ENCODE measurements around the gene KIRREL1.

The KIRREL1 gene

GRCh38 chr1:158140764-158141192 is 147.3 kb downstream of the KIRREL1 start:
- H3K23ac ChIP-seq (ENCODE audit: low read length in 2 of 2), result no peak overlapping the region
- no peaks in the 10 kb centered on the region for H3K4me1 ChIP-seq (ENCODE audit: control insufficient read depth, insufficient read depth, low read depth, low read length)
- no peak overlapping the region for H2BK5ac ChIP-seq (ENCODE audit: low read depth, low read length, poor library complexity, severe bottlenecking)
- no peak overlapping the region for H2AK5ac ChIP-seq (ENCODE audit: low read length, severe bottlenecking)
- H3K27me3 ChIP-seq (ENCODE audit: control insufficient read depth in 1 of 2, insufficient read depth in 1 of 2, low read length in 2 of 2), result peaks cover 0 to 8% of the 10 kb centered on the region in 2 experiments
- H3K4ac ChIP-seq (ENCODE audit: low read depth in 1 of 2, low read length in 2 of 2), result no peak overlapping the region
- no peak overlapping the region for H3K14ac ChIP-seq (ENCODE audit: low read length in 2 of 2)
- no peaks in the 10 kb centered on the region for H3K36me3 ChIP-seq (ENCODE audit: control insufficient read depth in 1 of 2, insufficient read depth in 2 of 2, low read depth in 1 of 2, low read length in 2 of 2)
- no peaks in the 10 kb centered on the region for H3K79me1 ChIP-seq (replicated peaks; ENCODE audit: low read length, poor library complexity, severe bottlenecking)
- no peak overlapping the region for H3K4me2 ChIP-seq (ENCODE audit: low read length, poor library complexity, severe bottlenecking)
- H3K18ac ChIP-seq (ENCODE audit: low read depth in 1 of 2, low read length in 2 of 2), result no peak overlapping the region
- H2AFZ ChIP-seq (ENCODE audit: low read depth, low read length), result no peak overlapping the region
- WGBS, result 78% methylated on average over 3 of the region's 3 CpGs
- no peak overlapping the region for H4K91ac ChIP-seq (ENCODE audit: low read length)
- H3K9ac ChIP-seq (ENCODE audit: low read length), result no peak overlapping the region
- no peak overlapping the region for H2BK15ac ChIP-seq (ENCODE audit: low read depth, poor library complexity, severe bottlenecking)
- H3K4me3 ChIP-seq (ENCODE audit: insufficient read depth in 1 of 2, low read depth in 1 of 2, low read length in 2 of 2), result no peak overlapping the region
- DNase-seq, result no peak
- H2BK12ac ChIP-seq (ENCODE audit: low read length in 2 of 2), result no peak overlapping the region
- H3K27ac ChIP-seq (ENCODE audit: low read length, poor library complexity, severe bottlenecking), result no peak overlapping the region
- H4K8ac ChIP-seq (ENCODE audit: low read length), result no peak overlapping the region
- no peaks in the 10 kb centered on the region for H3K9me3 ChIP-seq (ENCODE audit: control insufficient read depth, low read length)
- no peak overlapping the region for H2BK120ac ChIP-seq (ENCODE audit: low read depth, low read length)

- Histone ChIP-seq H3K18ac (ENCODE audit: low read depth in 1 of 2, low read length in 2 of 2) (no peak overlapping the region), H2BK120ac (ENCODE audit: low read depth, low read length) (no peak overlapping the region), H3K27ac (ENCODE audit: low read length, poor library complexity, severe bottlenecking) (no peak overlapping the region), H3K9ac (ENCODE audit: low read length) (no peak overlapping the region), H2AK5ac (ENCODE audit: low read length, severe bottlenecking) (no peak overlapping the region), H3K4ac (ENCODE audit: low read depth in 1 of 2, low read length in 2 of 2) (no peak overlapping the region), H4K8ac (ENCODE audit: low read length) (no peak overlapping the region), H4K91ac (ENCODE audit: low read length) (no peak overlapping the region), H2BK12ac (ENCODE audit: low read length in 2 of 2) (no peak overlapping the region), H3K23ac (ENCODE audit: low read length in 2 of 2) (no peak overlapping the region), H3K4me1 (ENCODE audit: control insufficient read depth, insufficient read depth, low read depth, low read length) (peaks cover 8% of the 10 kb centered on the region), H3K14ac (ENCODE audit: low read length in 2 of 2) (no peak overlapping the region), H3K36me3 (ENCODE audit: control insufficient read depth in 1 of 2, insufficient read depth in 2 of 2, low read depth in 1 of 2, low read length in 2 of 2) (no peaks in the 10 kb centered on the region), H3K4me2 (ENCODE audit: low read length, poor library complexity, severe bottlenecking) (no peak overlapping the region), H3K27me3 (ENCODE audit: control insufficient read depth in 1 of 2, insufficient read depth in 1 of 2, low read length in 2 of 2) (no peaks in the 10 kb centered on the region), H3K9me3 (ENCODE audit: control insufficient read depth, low read length) (no peaks in the 10 kb centered on the region), H2BK15ac (ENCODE audit: low read depth, poor library complexity, severe bottlenecking) (no peak overlapping the region), H3K79me1 (replicated peaks; ENCODE audit: low read length, poor library complexity, severe bottlenecking) (no peaks in the 10 kb centered on the region), H2AFZ (ENCODE audit: low read depth, low read length) (no peak overlapping the region), H3K4me3 (ENCODE audit: insufficient read depth in 1 of 2, low read depth in 1 of 2, low read length in 2 of 2) (no peak overlapping the region), H2BK5ac (ENCODE audit: low read depth, low read length, poor library complexity, severe bottlenecking) (no peak overlapping the region)
- DNase-seq, result peak; percentile 7
Observed at GRCh38 chr1:158145173-158145719, 151.8 kb downstream of the KIRREL1 start.

- Histone ChIP-seq H3K9ac (ENCODE audit: low read length) (no peak overlapping the region), H2BK12ac (ENCODE audit: low read length in 2 of 2) (no peak overlapping the region), H2AFZ (ENCODE audit: low read depth, low read length) (no peak overlapping the region), H3K4me2 (ENCODE audit: low read length, poor library complexity, severe bottlenecking) (no peak overlapping the region), H3K36me3 (ENCODE audit: control insufficient read depth in 1 of 2, insufficient read depth in 2 of 2, low read depth in 1 of 2, low read length in 2 of 2) (no peaks in the 10 kb centered on the region), H3K27ac (ENCODE audit: low read length, poor library complexity, severe bottlenecking) (no peak overlapping the region), H3K9me3 (ENCODE audit: control insufficient read depth, low read length) (no peaks in the 10 kb centered on the region), H2AK5ac (ENCODE audit: low read length, severe bottlenecking) (no peak overlapping the region), H4K91ac (ENCODE audit: low read length) (no peak overlapping the region), H3K27me3 (ENCODE audit: control insufficient read depth in 1 of 2, insufficient read depth in 1 of 2, low read length in 2 of 2) (no peaks in the 10 kb centered on the region), H3K18ac (ENCODE audit: low read depth in 1 of 2, low read length in 2 of 2) (no peak overlapping the region), H4K8ac (ENCODE audit: low read length) (no peak overlapping the region), H3K79me1 (replicated peaks; ENCODE audit: low read length, poor library complexity, severe bottlenecking) (no peaks in the 10 kb centered on the region), H2BK15ac (ENCODE audit: low read depth, poor library complexity, severe bottlenecking) (no peak overlapping the region), H3K4me3 (ENCODE audit: insufficient read depth in 1 of 2, low read depth in 1 of 2, low read length in 2 of 2) (no peak overlapping the region), H2BK120ac (ENCODE audit: low read depth, low read length) (no peak overlapping the region), H3K4ac (ENCODE audit: low read depth in 1 of 2, low read length in 2 of 2) (no peak overlapping the region), H3K23ac (ENCODE audit: low read length in 2 of 2) (no peak overlapping the region), H3K14ac (ENCODE audit: low read length in 2 of 2) (no peak overlapping the region), H2BK5ac (ENCODE audit: low read depth, low read length, poor library complexity, severe bottlenecking) (no peak overlapping the region), H3K4me1 (ENCODE audit: control insufficient read depth, insufficient read depth, low read depth, low read length) (peaks cover 8% of the 10 kb centered on the region)
- 62% methylated on average over 6 of the region's 6 CpGs for WGBS
- peak; percentile 38 for DNase-seq
Observed at GRCh38 chr1:158146165-158146564, 152.7 kb downstream of the KIRREL1 start.

GRCh38 chr1:158146739-158147138 is 153.3 kb downstream of the KIRREL1 start:
- Histone ChIP-seq H3K4ac (ENCODE audit: low read depth in 1 of 2, low read length in 2 of 2) (no peak overlapping the region), H2BK120ac (ENCODE audit: low read depth, low read length) (no peak overlapping the region), H3K27ac (ENCODE audit: low read length, poor library complexity, severe bottlenecking) (no peak overlapping the region), H3K4me2 (ENCODE audit: low read length, poor library complexity, severe bottlenecking) (no peak overlapping the region), H2AFZ (ENCODE audit: low read depth, low read length) (no peak overlapping the region), H4K8ac (ENCODE audit: low read length) (no peak overlapping the region), H2BK5ac (ENCODE audit: low read depth, low read length, poor library complexity, severe bottlenecking) (no peak overlapping the region), H4K91ac (ENCODE audit: low read length) (no peak overlapping the region), H3K9me3 (ENCODE audit: control insufficient read depth, low read length) (no peaks in the 10 kb centered on the region), H3K14ac (ENCODE audit: low read length in 2 of 2) (no peak overlapping the region), H3K79me1 (replicated peaks; ENCODE audit: low read length, poor library complexity, severe bottlenecking) (no peaks in the 10 kb centered on the region), H3K36me3 (ENCODE audit: control insufficient read depth in 1 of 2, insufficient read depth in 2 of 2, low read depth in 1 of 2, low read length in 2 of 2) (no peaks in the 10 kb centered on the region), H3K18ac (ENCODE audit: low read depth in 1 of 2, low read length in 2 of 2) (no peak overlapping the region), H3K23ac (ENCODE audit: low read length in 2 of 2) (no peak overlapping the region), H3K9ac (ENCODE audit: low read length) (no peak overlapping the region), H3K27me3 (ENCODE audit: control insufficient read depth in 1 of 2, insufficient read depth in 1 of 2, low read length in 2 of 2) (no peaks in the 10 kb centered on the region), H2AK5ac (ENCODE audit: low read length, severe bottlenecking) (no peak overlapping the region), H3K4me3 (ENCODE audit: insufficient read depth in 1 of 2, low read depth in 1 of 2, low read length in 2 of 2) (no peak overlapping the region), H3K4me1 (ENCODE audit: control insufficient read depth, insufficient read depth, low read depth, low read length) (peaks cover 8% of the 10 kb centered on the region), H2BK15ac (ENCODE audit: low read depth, poor library complexity, severe bottlenecking) (no peak overlapping the region), H2BK12ac (ENCODE audit: low read length in 2 of 2) (no peak overlapping the region)
- no peak for DNase-seq
- 77% methylated on average over 1 of the region's 2 CpGs for WGBS

Measured in mesenchymal stem cell (in vitro differentiated cells and primary cell).